HEK293 (cell line): ENCODE results near the gene TIMM17B.
A peak's percentile ranks its signal among the peaks of the same experiment; 100 is the strongest.

Experiments
- CTCF ChIA-PET: fragments of 350-600 bp; formaldehyde crosslinking; extraction: SDS; loops from one replicate; lab custom pipeline; 2021; ENCODE audit warnings: antibody characterized with exemption; lab: Yijun Ruan, JAX
- POLR2A ChIA-PET: fragments of 300-600 bp; formaldehyde crosslinking; extraction: SDS; loops from one replicate; lab custom pipeline; 2020; ENCODE audit warnings: antibody characterized with exemption, inconsistent platforms; lab: Yijun Ruan, JAX
- H3K27ac ChIP-seq: fragments of 200-500 bp; sonication (Bioruptor generic); 2 replicates; pipeline ENCODE4 v1.5.1; 2014; ENCODE audit warnings: low read depth, low read length, control low read depth, inconsistent platforms; ENCODE audit errors: extremely low read depth
- H3K36me3 ChIP-seq, 2 experiments: fragments of 200-500 bp in 1 of 2; sonication (Bioruptor generic) in 1 of 2; 1 replicate in 1 of 2; 2 replicates in 1 of 2; pipeline ENCODE4 v1.5.1; 2014 to 2017; ENCODE audit warnings: inconsistent platforms in 2 of 2, low read length in 2 of 2; ENCODE audit not compliant: control insufficient read depth in 2 of 2, insufficient read depth in 1 of 2
- H3K4me1 ChIP-seq: fragments of 200-500 bp; sonication (Bioruptor generic); 2 replicates; pipeline ENCODE4 v1.5.1; 2014; ENCODE audit warnings: mild to moderate bottlenecking, low read length, inconsistent platforms; ENCODE audit not compliant: control insufficient read depth, insufficient read depth
- H3K4me3 ChIP-seq: 2 replicates; pipeline ENCODE4 v1.5.1; 2011; ENCODE audit warnings: low read depth, mild to moderate bottlenecking, control low read depth, low read length, moderate library complexity
- H3K9me3 ChIP-seq: fragments of 200-500 bp; sonication (Bioruptor generic); 2 replicates; pipeline ENCODE4 v1.5.1; 2014; ENCODE audit warnings: low read depth, low read length, inconsistent platforms; ENCODE audit not compliant: control insufficient read depth, insufficient read depth
- EGR2 ChIP-seq: fragments of 450-650 bp; formaldehyde crosslinking; IDR thresholded peaks from 2 replicates; pipeline ENCODE4 v1.5.1; 2016; ENCODE audit warnings: low read depth, missing biosample characterization, missing genetic modification characterization
- GLIS1 ChIP-seq: fragments of 450-650 bp; formaldehyde crosslinking; IDR thresholded peaks from 2 replicates; pipeline ENCODE4 v1.5.1; 2016; ENCODE audit warnings: missing biosample characterization, missing genetic modification characterization
- RBAK ChIP-seq: fragments of 450-650 bp; formaldehyde crosslinking; IDR thresholded peaks from 2 replicates; pipeline ENCODE4 v1.5.1; 2016; ENCODE audit warnings: missing biosample characterization, missing genetic modification characterization
- SP2 ChIP-seq: fragments of 450-650 bp; formaldehyde crosslinking; IDR thresholded peaks from 2 replicates; pipeline ENCODE4 v1.5.1; 2016; ENCODE audit warnings: missing biosample characterization, missing genetic modification characterization
- ZBTB11 ChIP-seq: fragments of 450-650 bp; formaldehyde crosslinking; conservative IDR thresholded peaks from 2 replicates; pipeline ENCODE4 v1.5.1; 2016; ENCODE audit warnings: low read depth, missing biosample characterization, missing genetic modification characterization
- ZBTB20 ChIP-seq: fragments of 450-650 bp; formaldehyde crosslinking; IDR thresholded peaks from 2 replicates; pipeline ENCODE4 v1.5.1; 2016; ENCODE audit warnings: missing biosample characterization, missing genetic modification characterization
- ZBTB48 ChIP-seq: fragments of 450-650 bp; formaldehyde crosslinking; IDR thresholded peaks from 2 replicates; pipeline ENCODE4 v1.5.1; 2016; ENCODE audit warnings: missing biosample characterization, missing genetic modification characterization
- ZFP3 ChIP-seq: fragments of 450-650 bp; formaldehyde crosslinking; IDR thresholded peaks from 2 replicates; pipeline ENCODE4 v1.5.1; 2016; ENCODE audit warnings: low read depth, missing biosample characterization, missing genetic modification characterization
- ZIC2 ChIP-seq: fragments of 450-650 bp; formaldehyde crosslinking; IDR thresholded peaks from 2 replicates; pipeline ENCODE4 v1.5.1; 2016; ENCODE audit warnings: missing biosample characterization, missing genetic modification characterization
- ZNF112 ChIP-seq: fragments of 450-650 bp; formaldehyde crosslinking; IDR thresholded peaks from 2 replicates; pipeline ENCODE4 v1.5.0; 2017; ENCODE audit warnings: missing biosample characterization, missing genetic modification characterization
- ZNF146 ChIP-seq: fragments of 450-650 bp; formaldehyde crosslinking; IDR thresholded peaks from 2 replicates; pipeline ENCODE4 v1.5.1; 2016; ENCODE audit warnings: missing biosample characterization, missing genetic modification characterization
- ZNF174 ChIP-seq: fragments of 450-650 bp; formaldehyde crosslinking; IDR thresholded peaks from 2 replicates; pipeline ENCODE4 v1.5.0; 2017; ENCODE audit warnings: missing biosample characterization, mild to moderate bottlenecking, missing genetic modification characterization
- ZNF175 ChIP-seq: fragments of 450-650 bp; formaldehyde crosslinking; IDR thresholded peaks from 2 replicates; pipeline ENCODE4 v1.5.1; 2016; ENCODE audit warnings: missing biosample characterization, missing genetic modification characterization
- ZNF2 ChIP-seq: fragments of 450-650 bp; formaldehyde crosslinking; IDR thresholded peaks from 2 replicates; pipeline ENCODE4 v1.5.1; 2016; ENCODE audit warnings: missing biosample characterization, missing genetic modification characterization
- ZNF335 ChIP-seq: fragments of 450-650 bp; formaldehyde crosslinking; conservative IDR thresholded peaks from 2 replicates; pipeline ENCODE4 v1.5.1; 2016; ENCODE audit warnings: missing biosample characterization, missing genetic modification characterization
- ZNF449 ChIP-seq: fragments of 450-650 bp; formaldehyde crosslinking; IDR thresholded peaks from 2 replicates; pipeline ENCODE4 v1.5.1; 2017; ENCODE audit warnings: missing biosample characterization, mild to moderate bottlenecking, missing genetic modification characterization, moderate library complexity
- ZNF518A ChIP-seq: fragments of 450-650 bp; formaldehyde crosslinking; conservative IDR thresholded peaks from 2 replicates; pipeline ENCODE4 v1.5.1; 2016; ENCODE audit warnings: low read depth, missing biosample characterization, missing genetic modification characterization
- ZNF544 ChIP-seq: fragments of 450-650 bp; formaldehyde crosslinking; IDR thresholded peaks from 2 replicates; pipeline ENCODE4 v1.5.0; 2017; ENCODE audit warnings: missing biosample characterization, missing genetic modification characterization
- ZNF677 ChIP-seq: fragments of 450-650 bp; IDR thresholded peaks from 2 replicates; pipeline ENCODE4 v1.5.0; 2018; ENCODE audit warnings: missing biosample characterization, mild to moderate bottlenecking, missing genetic modification characterization, moderate library complexity
- ZSCAN30 ChIP-seq: fragments of 450-650 bp; IDR thresholded peaks from 2 replicates; pipeline ENCODE4 v1.5.1; 2018; ENCODE audit warnings: missing biosample characterization, mild to moderate bottlenecking, missing genetic modification characterization, moderate library complexity
- TF ChIP-seq, protein P1 (sequence below): fragments of 450-650 bp; formaldehyde crosslinking; IDR thresholded peaks from 2 replicates; pipeline ENCODE4 v1.5.1; 2016; ENCODE audit warnings: missing biosample characterization, missing genetic modification characterization
- TF ChIP-seq, protein P2 (sequence below): fragments of 450-650 bp; formaldehyde crosslinking; IDR thresholded peaks from 2 replicates; pipeline ENCODE4 v1.5.1; 2016; ENCODE audit warnings: missing biosample characterization, missing genetic modification characterization
- TF ChIP-seq, protein P3 (sequence below): fragments of 450-650 bp; formaldehyde crosslinking; IDR thresholded peaks from 2 replicates; pipeline ENCODE4 v1.5.1; 2016; ENCODE audit warnings: missing biosample characterization, missing genetic modification characterization, borderline replicate concordance

Gene TIMM17B

GRCh38 chrX:48919360-48919841, 21.8 kb upstream of the TIMM17B start:
- Histone ChIP-seq H3K4me3 (peak overlapping the region; percentile 24), H3K36me3 (peaks cover 2 to 48% of the 10 kb centered on the region in 2 experiments; a peak in 2 of 3 replicates), H3K9me3 (no peaks in the 10 kb centered on the region), H3K27ac (no peak overlapping the region; the same call in 1 of the 2 replicates), H3K4me1 (0 out of 2 replicates have a peak, but pooled peaks cover 3% of the 10 kb centered on the region)
- ChIA-PET POLR2A (interaction anchor here (0.6 kb wide), 2 partner anchors 23 to 1701 kb away, joined by 3 to 4 read pairs; no protein-coding TSS in a partner anchor), CTCF (interaction anchor here (1.1 kb wide), 1 partner anchor 54 kb away, joined by 3 read pairs; no protein-coding TSS in a partner anchor)
- peak; percentile 44 for TF ChIP-seq ZNF677 (tag by site-specific recombination)
- no peak for TF ChIP-seq ZNF146
- TF ChIP-seq SP2 (tag by site-specific recombination): no peak
- TF ChIP-seq ZBTB20 (tag by site-specific recombination): peak; percentile 97
- TF ChIP-seq EGR2 (tag by site-specific recombination): no peak
- TF ChIP-seq ZSCAN30 (tag by site-specific recombination): 0 out of 2 replicates have a peak, but pooled peaks have one; percentile 26
- TF ChIP-seq, protein P1, sequence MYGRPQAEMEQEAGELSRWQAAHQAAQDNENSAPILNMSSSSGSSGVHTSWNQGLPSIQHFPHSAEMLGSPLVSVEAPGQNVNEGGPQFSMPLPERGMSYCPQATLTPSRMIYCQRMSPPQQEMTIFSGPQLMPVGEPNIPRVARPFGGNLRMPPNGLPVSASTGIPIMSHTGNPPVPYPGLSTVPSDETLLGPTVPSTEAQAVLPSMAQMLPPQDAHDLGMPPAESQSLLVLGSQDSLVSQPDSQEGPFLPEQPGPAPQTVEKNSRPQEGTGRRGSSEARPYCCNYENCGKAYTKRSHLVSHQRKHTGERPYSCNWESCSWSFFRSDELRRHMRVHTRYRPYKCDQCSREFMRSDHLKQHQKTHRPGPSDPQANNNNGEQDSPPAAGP (tag by site-specific recombination): no peak
- TF ChIP-seq ZBTB11 (tag by site-specific recombination): no peak
- peak; percentile 70 for TF ChIP-seq GLIS1
- peak; percentile 9; the same call in 1 of the 2 replicates for TF ChIP-seq ZNF335
- TF ChIP-seq RBAK: no peak
- no peak for TF ChIP-seq ZNF112
- no peak for TF ChIP-seq ZFP3 (tag by site-specific recombination)
- TF ChIP-seq ZNF449 (tag by site-specific recombination): 0 out of 2 replicates have a peak, but pooled peaks have one; percentile 27
- no peak for TF ChIP-seq ZNF518A (tag by site-specific recombination)
- TF ChIP-seq, protein P2, sequence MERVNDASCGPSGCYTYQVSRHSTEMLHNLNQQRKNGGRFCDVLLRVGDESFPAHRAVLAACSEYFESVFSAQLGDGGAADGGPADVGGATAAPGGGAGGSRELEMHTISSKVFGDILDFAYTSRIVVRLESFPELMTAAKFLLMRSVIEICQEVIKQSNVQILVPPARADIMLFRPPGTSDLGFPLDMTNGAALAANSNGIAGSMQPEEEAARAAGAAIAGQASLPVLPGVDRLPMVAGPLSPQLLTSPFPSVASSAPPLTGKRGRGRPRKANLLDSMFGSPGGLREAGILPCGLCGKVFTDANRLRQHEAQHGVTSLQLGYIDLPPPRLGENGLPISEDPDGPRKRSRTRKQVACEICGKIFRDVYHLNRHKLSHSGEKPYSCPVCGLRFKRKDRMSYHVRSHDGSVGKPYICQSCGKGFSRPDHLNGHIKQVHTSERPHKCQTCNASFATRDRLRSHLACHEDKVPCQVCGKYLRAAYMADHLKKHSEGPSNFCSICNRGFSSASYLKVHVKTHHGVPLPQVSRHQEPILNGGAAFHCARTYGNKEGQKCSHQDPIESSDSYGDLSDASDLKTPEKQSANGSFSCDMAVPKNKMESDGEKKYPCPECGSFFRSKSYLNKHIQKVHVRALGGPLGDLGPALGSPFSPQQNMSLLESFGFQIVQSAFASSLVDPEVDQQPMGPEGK (tag by site-specific recombination): no peak
- 0 out of 2 replicates have a peak, but pooled peaks have one; percentile 38 for TF ChIP-seq ZBTB48 (tag by site-specific recombination)
- TF ChIP-seq ZNF2 (tag by site-specific recombination): no peak
- no peak for TF ChIP-seq ZNF544 (tag by site-specific recombination)
- TF ChIP-seq ZNF175 (tag by site-specific recombination): no peak
- TF ChIP-seq ZIC2 (tag by site-specific recombination): peak; percentile 96
- TF ChIP-seq ZNF174 (tag by site-specific recombination): no peak
- TF ChIP-seq, protein P3, sequence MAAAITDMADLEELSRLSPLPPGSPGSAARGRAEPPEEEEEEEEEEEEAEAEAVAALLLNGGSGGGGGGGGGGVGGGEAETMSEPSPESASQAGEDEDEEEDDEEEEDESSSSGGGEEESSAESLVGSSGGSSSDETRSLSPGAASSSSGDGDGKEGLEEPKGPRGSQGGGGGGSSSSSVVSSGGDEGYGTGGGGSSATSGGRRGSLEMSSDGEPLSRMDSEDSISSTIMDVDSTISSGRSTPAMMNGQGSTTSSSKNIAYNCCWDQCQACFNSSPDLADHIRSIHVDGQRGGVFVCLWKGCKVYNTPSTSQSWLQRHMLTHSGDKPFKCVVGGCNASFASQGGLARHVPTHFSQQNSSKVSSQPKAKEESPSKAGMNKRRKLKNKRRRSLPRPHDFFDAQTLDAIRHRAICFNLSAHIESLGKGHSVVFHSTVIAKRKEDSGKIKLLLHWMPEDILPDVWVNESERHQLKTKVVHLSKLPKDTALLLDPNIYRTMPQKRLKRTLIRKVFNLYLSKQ: no peak
